ENCODE results near the gene NR1I2.

NR1I2 gene

DNA sequence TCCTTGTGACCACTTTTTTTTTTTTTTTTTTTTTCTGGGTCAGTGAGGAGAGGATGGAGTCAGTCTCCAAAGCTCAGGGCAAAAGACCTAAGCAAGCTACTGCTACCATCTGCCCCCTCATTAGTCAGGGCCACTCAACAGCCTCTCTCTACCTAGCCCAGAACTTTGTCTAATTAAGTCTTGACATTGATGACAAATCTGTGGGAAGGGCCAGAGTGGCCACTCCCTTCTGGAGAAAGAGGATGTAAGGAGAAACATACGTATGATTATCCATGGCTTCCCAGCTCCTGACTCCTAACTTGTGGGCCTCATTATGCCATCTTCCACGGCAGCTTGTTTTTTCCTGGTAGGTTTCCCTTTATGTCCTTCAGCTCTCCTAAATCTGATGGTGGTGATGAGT, 37.9 kb downstream of the NR1I2 start:
- H3K4me3 ChIP-seq (ENCODE audit: low read depth, low read length), result no peak overlapping the region
- H3K27ac ChIP-seq, result no peak overlapping the region
- no peak for DNase-seq
- in situ Hi-C loops (cut with HindIII; ENCODE audit: low pct_ligation_motif_present, low sequenced_read_pairs), result no loop called here
- TF ChIP-seq, protein P1, sequence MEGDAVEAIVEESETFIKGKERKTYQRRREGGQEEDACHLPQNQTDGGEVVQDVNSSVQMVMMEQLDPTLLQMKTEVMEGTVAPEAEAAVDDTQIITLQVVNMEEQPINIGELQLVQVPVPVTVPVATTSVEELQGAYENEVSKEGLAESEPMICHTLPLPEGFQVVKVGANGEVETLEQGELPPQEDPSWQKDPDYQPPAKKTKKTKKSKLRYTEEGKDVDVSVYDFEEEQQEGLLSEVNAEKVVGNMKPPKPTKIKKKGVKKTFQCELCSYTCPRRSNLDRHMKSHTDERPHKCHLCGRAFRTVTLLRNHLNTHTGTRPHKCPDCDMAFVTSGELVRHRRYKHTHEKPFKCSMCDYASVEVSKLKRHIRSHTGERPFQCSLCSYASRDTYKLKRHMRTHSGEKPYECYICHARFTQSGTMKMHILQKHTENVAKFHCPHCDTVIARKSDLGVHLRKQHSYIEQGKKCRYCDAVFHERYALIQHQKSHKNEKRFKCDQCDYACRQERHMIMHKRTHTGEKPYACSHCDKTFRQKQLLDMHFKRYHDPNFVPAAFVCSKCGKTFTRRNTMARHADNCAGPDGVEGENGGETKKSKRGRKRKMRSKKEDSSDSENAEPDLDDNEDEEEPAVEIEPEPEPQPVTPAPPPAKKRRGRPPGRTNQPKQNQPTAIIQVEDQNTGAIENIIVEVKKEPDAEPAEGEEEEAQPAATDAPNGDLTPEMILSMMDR (IDR thresholded peaks at IDR 0.05; ENCODE audit: low read depth, low read length, missing control alignments), result no peak
- no peaks in the 10 kb centered on the region for H3K36me3 ChIP-seq (replicated peaks)
- H3K27me3 ChIP-seq (replicated peaks), result no peaks in the 10 kb centered on the region

DNA sequence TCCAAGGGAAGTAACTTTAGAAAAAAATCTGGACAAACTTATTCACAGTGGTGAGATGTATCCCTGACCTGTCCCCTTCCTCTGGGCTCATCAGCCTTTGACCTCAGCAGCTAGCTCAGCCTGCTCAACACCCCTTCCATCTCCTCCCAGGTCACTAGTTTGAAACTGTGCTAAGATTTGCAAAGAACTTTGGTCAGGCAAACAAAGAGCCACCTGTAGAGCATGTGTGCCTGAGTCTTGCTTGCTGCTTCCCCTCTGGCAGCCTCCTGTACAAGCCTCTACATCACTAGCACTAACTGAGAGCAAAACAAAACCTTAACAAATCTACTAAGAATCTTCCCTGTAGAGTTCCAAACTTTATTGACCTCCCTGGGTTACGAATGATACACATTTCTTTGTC, 43.9 kb downstream of the NR1I2 start:
- Histone ChIP-seq H3K4me3 (ENCODE audit: low read depth, low read length) (no peak overlapping the region), H3K36me3 (replicated peaks) (no peaks in the 10 kb centered on the region), H3K27me3 (replicated peaks) (no peaks in the 10 kb centered on the region), H3K27ac (no peak overlapping the region)
- in situ Hi-C loops (cut with HindIII; ENCODE audit: low pct_ligation_motif_present, low sequenced_read_pairs), result no loop called here
- no peak for DNase-seq
- TF ChIP-seq, protein P1 (IDR thresholded peaks at IDR 0.05; ENCODE audit: low read depth, low read length, missing control alignments), result no peak

DNA sequence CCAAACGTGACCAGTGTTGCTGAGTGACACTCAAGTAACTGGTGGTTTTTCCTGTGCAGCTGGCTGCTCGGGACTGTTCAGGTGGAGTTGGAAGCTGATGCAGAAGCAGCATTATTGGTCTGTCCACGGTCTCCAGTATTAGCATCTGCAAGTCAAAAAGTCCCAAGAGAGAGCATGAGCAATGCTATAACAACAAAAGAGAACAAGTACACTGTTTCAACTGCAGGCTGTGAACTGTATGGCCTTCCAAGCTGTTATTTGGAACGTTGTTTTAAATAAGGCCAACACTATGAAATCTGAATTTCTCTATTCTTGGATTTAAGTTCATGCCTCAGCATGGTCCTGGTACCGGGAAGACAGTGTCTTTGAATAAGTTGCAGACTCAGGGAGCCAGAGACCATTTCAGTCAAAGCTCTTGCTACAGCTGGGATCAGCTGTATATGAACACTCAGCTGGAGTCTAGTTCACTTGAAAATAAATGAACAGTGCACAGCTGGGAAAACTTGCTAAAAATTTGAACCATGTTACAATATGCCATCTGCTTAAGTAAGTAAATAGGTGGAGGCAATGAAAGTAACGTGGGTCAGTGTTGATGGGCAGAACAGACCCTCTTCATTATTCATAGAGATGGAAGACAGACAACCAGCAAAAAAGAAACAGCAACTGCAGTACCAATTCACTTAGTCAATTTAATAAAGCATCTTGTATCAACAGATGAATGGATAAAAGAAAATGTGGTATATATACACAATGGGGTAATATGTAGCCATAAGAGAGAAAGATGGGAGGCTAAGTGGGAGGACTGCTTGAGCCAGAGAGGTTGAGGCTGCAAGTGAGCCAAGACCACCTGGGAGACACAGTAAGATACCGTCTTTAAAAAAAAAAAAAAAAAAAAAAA, 45.1 kb downstream of the NR1I2 start:
- Histone ChIP-seq H3K36me3 (replicated peaks) (no peaks in the 10 kb centered on the region), H3K27ac (no peak overlapping the region), H3K27me3 (replicated peaks) (no peaks in the 10 kb centered on the region), H3K4me3 (ENCODE audit: low read depth, low read length) (no peak overlapping the region)
- in situ Hi-C loops (cut with HindIII; ENCODE audit: low pct_ligation_motif_present, low sequenced_read_pairs), result no loop called here
- TF ChIP-seq, protein P1 (IDR thresholded peaks at IDR 0.05; ENCODE audit: low read depth, low read length, missing control alignments), result no peak
- DNase-seq, result peak; percentile 21

DNA sequence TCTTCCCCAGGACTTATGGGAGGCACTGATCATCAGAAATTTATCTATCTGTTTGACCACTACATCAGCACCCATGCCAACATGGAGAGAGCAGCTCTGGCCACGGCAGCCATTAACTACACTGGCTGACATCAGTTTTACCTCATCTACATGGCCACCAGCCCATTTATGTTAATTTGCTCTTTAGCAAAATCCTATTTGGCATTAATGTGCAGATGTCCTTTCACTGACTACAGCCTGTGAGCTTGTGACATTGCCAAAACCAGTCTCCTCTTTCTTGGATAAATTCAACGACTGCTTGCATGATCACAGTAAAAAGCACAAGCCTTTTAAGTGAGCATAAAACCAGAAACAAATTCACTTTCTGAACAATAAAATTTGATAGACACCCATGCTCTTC, 47.5 kb downstream of the NR1I2 start:
- Histone ChIP-seq H3K4me3 (ENCODE audit: low read depth, low read length) (no peak overlapping the region), H3K27ac (no peak overlapping the region), H3K27me3 (replicated peaks) (no peaks in the 10 kb centered on the region), H3K36me3 (replicated peaks) (no peaks in the 10 kb centered on the region)
- in situ Hi-C loops (cut with HindIII; ENCODE audit: low pct_ligation_motif_present, low sequenced_read_pairs), result no loop called here
- TF ChIP-seq, protein P1 (IDR thresholded peaks at IDR 0.05; ENCODE audit: low read depth, low read length, missing control alignments), result no peak
- DNase-seq, result no peak

DNA sequence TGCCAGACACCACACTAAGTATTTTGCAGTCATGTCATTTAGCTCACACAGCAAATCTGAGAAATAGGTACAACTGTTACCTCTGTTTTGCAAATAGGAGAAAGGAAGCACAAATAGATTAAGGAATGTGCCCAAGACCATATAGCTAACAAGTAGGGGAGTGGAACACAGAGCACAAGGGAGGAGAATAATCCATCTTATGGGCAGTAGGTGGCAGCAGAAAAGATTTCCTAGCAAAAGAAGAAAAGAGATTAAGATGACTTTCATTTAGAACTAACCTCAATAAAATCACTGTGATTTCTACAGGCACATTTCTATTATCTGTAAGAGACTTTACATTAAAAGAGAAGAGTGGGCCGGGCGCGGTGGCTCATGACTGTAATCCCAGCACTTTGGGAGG, 49.1 kb downstream of the NR1I2 start:
- no peaks in the 10 kb centered on the region for H3K27me3 ChIP-seq (replicated peaks)
- DNase-seq, result no peak
- in situ Hi-C loops (cut with HindIII; ENCODE audit: low pct_ligation_motif_present, low sequenced_read_pairs), result no loop called here
- TF ChIP-seq, protein P1 (IDR thresholded peaks at IDR 0.05; ENCODE audit: low read depth, low read length, missing control alignments), result peak; percentile 35
- H3K27ac ChIP-seq, result no peak overlapping the region
- no peaks in the 10 kb centered on the region for H3K36me3 ChIP-seq (replicated peaks)
- H3K4me3 ChIP-seq (ENCODE audit: low read depth, low read length), result no peak overlapping the region

Measured in brain microvascular endothelial cell (primary cell).